K562 (cell line): ENCODE results near the gene HSD17B12. TPM values are rescaled to one million over a fixed set of nuclear protein-coding genes. Genes with fewer than 3 reads are reported as not detected.

Source experiments
- ASH1L ChIP-seq: fragments of 450-650 bp; IDR thresholded peaks from 2 replicates; pipeline ENCODE4 v1.6.1; 2018; ENCODE audit warnings: borderline replicate concordance, mild to moderate bottlenecking, low read depth; ENCODE audit not compliant: partially characterized antibody
- CHCHD3 ChIP-seq: fragments of 250-450 bp; sonication (Bioruptor Pico); IDR thresholded peaks from 2 replicates; pipeline ENCODE4 v2.1.2; 2022; ENCODE audit warnings: mild to moderate bottlenecking
- ELF2 ChIP-seq: fragments of 250-450 bp; sonication (Bioruptor Pico); IDR thresholded peaks from 2 replicates; pipeline ENCODE4 v1.5.0; 2021; ENCODE audit warnings: mild to moderate bottlenecking
- HDAC8 ChIP-seq: fragments of 450-650 bp; IDR thresholded peaks from 2 replicates; pipeline ENCODE4 v1.6.1; 2016; ENCODE audit warnings: mild to moderate bottlenecking, missing genetic modification characterization, moderate library complexity, missing compliant biosample characterization
- MEIS2 ChIP-seq: fragments of 450-650 bp; IDR thresholded peaks from 2 replicates; pipeline ENCODE4 v1.6.1; 2014; ENCODE audit warnings: mild to moderate bottlenecking; ENCODE audit not compliant: partially characterized antibody
- NCOA2 ChIP-seq, 2 experiments: fragments of 450-650 bp; IDR thresholded peaks; 2 replicates each; pipeline ENCODE4 v1.6.1; 2018; ENCODE audit warnings: mild to moderate bottlenecking in 2 of 2, moderate library complexity in 1 of 2; ENCODE audit not compliant: partially characterized antibody in 2 of 2
- PATZ1 ChIP-seq: fragments of 250-450 bp; sonication (Bioruptor Pico); IDR thresholded peaks from 2 replicates; pipeline ENCODE4 v1.5.0; 2020; ENCODE audit warnings: mild to moderate bottlenecking, borderline replicate concordance
- SP1 ChIP-seq: sonication (generic); formaldehyde crosslinking; IDR thresholded peaks from 2 replicates; pipeline ENCODE4 v1.8.1; 2022; ENCODE audit warnings: mild to moderate bottlenecking, missing genetic modification reagents
- TEAD4 ChIP-seq, 2 experiments: sonication (generic) in 1 of 2; formaldehyde crosslinking in 1 of 2; IDR thresholded peaks; 2 replicates each; pipeline versions ENCODE4 v1.6.1 to v1.8.0; 2012 to 2022; ENCODE audit warnings: borderline replicate concordance in 1 of 2, inconsistent platforms in 1 of 2, low read length in 1 of 2, mild to moderate bottlenecking in 1 of 2, missing genetic modification reagents in 1 of 2
- THAP7 ChIP-seq: fragments of 250-450 bp; sonication (Bioruptor Pico); IDR thresholded peaks from 2 replicates; pipeline ENCODE4 v1.5.0; 2021
- ZBTB11 ChIP-seq, 3 experiments: fragments of 200-800 bp in 1 of 3; fragments of 250-450 bp in 1 of 3; fragments of 450-650 bp in 1 of 3; sonication (Bioruptor Pico) in 1 of 3; sonication (Bioruptor generic) in 1 of 3; formaldehyde crosslinking in 1 of 3; IDR thresholded peaks; 2 replicates each; pipeline versions ENCODE4 v1.6.1 to v1.8.0; 2016 to 2022; ENCODE audit warnings: mild to moderate bottlenecking in 2 of 3, missing genetic modification characterization in 2 of 3, missing compliant biosample characterization in 1 of 3, moderate library complexity in 1 of 3
- ZBTB9 ChIP-seq: fragments of 450-650 bp; formaldehyde crosslinking; IDR thresholded peaks from 2 replicates; pipeline ENCODE4 v1.4.0; 2020; ENCODE audit warnings: mild to moderate bottlenecking, moderate library complexity
- polyA plus RNA-seq, 8 experiments: library from polyadenylated mRNA; depleted of rRNA in 4 of 8; stranded (reverse) in 5 of 8; unstranded in 3 of 8; fragments of >200 nt; fragmentation: Nextera tagmentation in 2 of 8; fragmentation: Illumina TruSeq in 1 of 8; extraction: Ambion mirVana in 2 of 8; extraction: Trizol in 1 of 8; gene quantifications; 2 replicates each; pipeline versions ENCODE4 v1.2.1 to v1.2.3, GENCODE V29; 2011 to 2014; ENCODE audit warnings: inconsistent platforms in 1 of 8, missing spikeins in 1 of 8
- total RNA-seq, 7 experiments: library from RNA; depleted of rRNA in 6 of 7; stranded (reverse); fragments of >200 nt in 6 of 7; fragmentation: Illumina TruSeq in 2 of 7; extraction: Trizol in 2 of 7; gene quantifications; 2 replicates each; pipeline versions ENCODE4 v1.2.1 to v1.2.3, GENCODE V29; 2011 to 2021; ENCODE audit warnings: low replicate concordance in 1 of 7
- TF ChIP-seq, protein P1 (sequence below), 2 experiments: IDR thresholded peaks; 2 replicates each; pipeline ENCODE4 v1.6.1; 2012; ENCODE audit warnings: improper control_type of control experiment in 2 of 2, low read depth in 2 of 2, low read length in 2 of 2, borderline replicate concordance in 1 of 2
- TF ChIP-seq, protein P2 (sequence below): fragments of 450-650 bp; conservative IDR thresholded peaks from 2 replicates; pipeline ENCODE4 v1.6.1; 2016; ENCODE audit warnings: missing genetic modification characterization, low read depth, mild to moderate bottlenecking, missing compliant biosample characterization, moderate library complexity

HSD17B12 gene
- total and polyA plus RNA-seq, 9 of the 15 experiments (the other 6 are each of a cell fraction or from before 2014, with no cell fraction given): 9.1 to 34.5 (median 23.3) TPM

GRCh38 chr11:43880640-43881159 is 200.2 kb downstream of the HSD17B12 start, which contains the start of gene ALKBH3 (continued):
- TF ChIP-seq ZBTB11 (CRISPR knock-in tag; IDR thresholded peaks at IDR 0.05) (peak; percentile 98 to 100 (median 99)), HDAC8 (tag) (0 out of 2 replicates have a peak, but pooled peaks have one; percentile 41), SP1 (CRISPR knock-in tag) (peak; percentile 76), ZBTB9 (CRISPR knock-in tag) (no peak), TEAD4 (IDR thresholded peaks at IDR 0.05; ENCODE audit: low read length) (no peak), TEAD4 (CRISPR knock-in tag; IDR thresholded peaks at IDR 0.05; ENCODE audit: borderline replicate concordance) (no peak), PATZ1 (CRISPR knock-in tag) (no peak), CHCHD3 (CRISPR knock-in tag) (peak; percentile 68; the same call in 1 of the 2 replicates), THAP7 (0 out of 2 replicates have a peak, but pooled peaks have one; percentile 75), ASH1L (no peak), ELF2 (CRISPR knock-in tag) (no peak), NCOA2 (IDR thresholded peaks at IDR 0.05; ENCODE audit: partially characterized antibody in 2 of 2) (no peak), MEIS2 (no peak)
- TF ChIP-seq, protein P1, sequence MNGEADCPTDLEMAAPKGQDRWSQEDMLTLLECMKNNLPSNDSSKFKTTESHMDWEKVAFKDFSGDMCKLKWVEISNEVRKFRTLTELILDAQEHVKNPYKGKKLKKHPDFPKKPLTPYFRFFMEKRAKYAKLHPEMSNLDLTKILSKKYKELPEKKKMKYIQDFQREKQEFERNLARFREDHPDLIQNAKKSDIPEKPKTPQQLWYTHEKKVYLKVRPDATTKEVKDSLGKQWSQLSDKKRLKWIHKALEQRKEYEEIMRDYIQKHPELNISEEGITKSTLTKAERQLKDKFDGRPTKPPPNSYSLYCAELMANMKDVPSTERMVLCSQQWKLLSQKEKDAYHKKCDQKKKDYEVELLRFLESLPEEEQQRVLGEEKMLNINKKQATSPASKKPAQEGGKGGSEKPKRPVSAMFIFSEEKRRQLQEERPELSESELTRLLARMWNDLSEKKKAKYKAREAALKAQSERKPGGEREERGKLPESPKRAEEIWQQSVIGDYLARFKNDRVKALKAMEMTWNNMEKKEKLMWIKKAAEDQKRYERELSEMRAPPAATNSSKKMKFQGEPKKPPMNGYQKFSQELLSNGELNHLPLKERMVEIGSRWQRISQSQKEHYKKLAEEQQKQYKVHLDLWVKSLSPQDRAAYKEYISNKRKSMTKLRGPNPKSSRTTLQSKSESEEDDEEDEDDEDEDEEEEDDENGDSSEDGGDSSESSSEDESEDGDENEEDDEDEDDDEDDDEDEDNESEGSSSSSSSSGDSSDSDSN (IDR thresholded peaks at IDR 0.05; ENCODE audit: borderline replicate concordance in 1 of 2, low read depth in 2 of 2, low read length in 2 of 2): no peak
- TF ChIP-seq, protein P2, sequence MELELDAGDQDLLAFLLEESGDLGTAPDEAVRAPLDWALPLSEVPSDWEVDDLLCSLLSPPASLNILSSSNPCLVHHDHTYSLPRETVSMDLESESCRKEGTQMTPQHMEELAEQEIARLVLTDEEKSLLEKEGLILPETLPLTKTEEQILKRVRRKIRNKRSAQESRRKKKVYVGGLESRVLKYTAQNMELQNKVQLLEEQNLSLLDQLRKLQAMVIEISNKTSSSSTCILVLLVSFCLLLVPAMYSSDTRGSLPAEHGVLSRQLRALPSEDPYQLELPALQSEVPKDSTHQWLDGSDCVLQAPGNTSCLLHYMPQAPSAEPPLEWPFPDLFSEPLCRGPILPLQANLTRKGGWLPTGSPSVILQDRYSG (tag): 0 out of 2 replicates have a peak, but pooled peaks have one; percentile 54
